Measurements from ENCODE around the gene PCBP2. TPM values are rescaled to one million over a fixed set of nuclear protein-coding genes. Genes with fewer than 3 reads are reported as not detected.
"Not testable (repeated sequence)": the region's sequence is repeated elsewhere in the genome, so short reads cannot be mapped to it uniquely, and the experiment has no call there.

Gene PCBP2
- total and polyA plus RNA-seq, 2 experiments from 2014 or later: 132 to 389 TPM

DNA sequence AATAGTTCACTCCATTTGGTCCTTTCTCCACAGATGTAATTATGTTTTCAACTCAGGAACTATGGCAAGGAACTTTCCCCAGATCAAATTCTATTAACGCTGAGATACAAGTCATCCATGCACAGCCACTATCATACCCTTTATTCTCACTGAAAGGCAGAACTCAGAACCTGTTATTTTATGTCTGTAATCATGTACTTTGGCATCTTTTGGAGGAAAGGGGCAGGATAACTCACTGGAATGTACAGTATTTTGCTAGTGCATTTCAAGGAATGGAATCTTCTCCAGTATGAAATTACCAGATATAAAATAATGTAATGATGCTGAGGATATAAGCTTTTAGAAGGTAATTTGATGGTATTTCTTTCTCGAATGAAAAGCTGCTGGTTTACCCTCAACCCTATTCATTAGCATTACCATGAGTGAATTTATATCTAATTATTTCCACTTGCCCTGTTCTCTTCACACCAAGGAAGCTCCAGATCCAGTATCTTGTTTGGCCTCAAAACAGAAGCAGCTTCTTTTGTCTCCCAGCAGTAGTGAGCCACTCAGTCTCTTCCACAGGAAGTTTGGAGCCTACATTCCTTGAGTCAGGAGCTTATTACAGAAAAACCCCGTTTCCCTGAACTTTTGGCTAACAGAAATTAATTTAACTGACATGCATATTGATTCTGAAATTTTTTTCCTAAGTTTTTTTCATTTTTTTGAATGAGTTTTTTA is 38.3 kb upstream of the PCBP2 start:
- Histone ChIP-seq H3K9me2 (replicated peaks; ENCODE audit: insufficient read depth) (no peaks in the 10 kb centered on the region), H3K36me3 (replicated peaks; ENCODE audit: insufficient read depth, low read depth) (no peaks in the 10 kb centered on the region), H3K4me3 (no peak overlapping the region), H2AFZ (no peak overlapping the region), H3K27me3 (no peaks in the 10 kb centered on the region), H3K79me2 (no peaks in the 10 kb centered on the region), H3K4me1 (ENCODE audit: insufficient read depth) (peaks cover 16% of the 10 kb centered on the region), H3K27ac (no peak overlapping the region), H3K9me3 (ENCODE audit: low read depth) (no peaks in the 10 kb centered on the region), H3K4me2 (no peak overlapping the region), H4K20me1 (ENCODE audit: insufficient read depth, poor library complexity, severe bottlenecking) (no peaks in the 10 kb centered on the region)
- WGBS (ENCODE audit: low lambda C conversion rate, missing lambda C conversion rate): 80% methylated on average over 3 of the region's 3 CpGs
- no peak for DNase-seq (ENCODE audit: low spot score)
- TF ChIP-seq, protein P1, sequence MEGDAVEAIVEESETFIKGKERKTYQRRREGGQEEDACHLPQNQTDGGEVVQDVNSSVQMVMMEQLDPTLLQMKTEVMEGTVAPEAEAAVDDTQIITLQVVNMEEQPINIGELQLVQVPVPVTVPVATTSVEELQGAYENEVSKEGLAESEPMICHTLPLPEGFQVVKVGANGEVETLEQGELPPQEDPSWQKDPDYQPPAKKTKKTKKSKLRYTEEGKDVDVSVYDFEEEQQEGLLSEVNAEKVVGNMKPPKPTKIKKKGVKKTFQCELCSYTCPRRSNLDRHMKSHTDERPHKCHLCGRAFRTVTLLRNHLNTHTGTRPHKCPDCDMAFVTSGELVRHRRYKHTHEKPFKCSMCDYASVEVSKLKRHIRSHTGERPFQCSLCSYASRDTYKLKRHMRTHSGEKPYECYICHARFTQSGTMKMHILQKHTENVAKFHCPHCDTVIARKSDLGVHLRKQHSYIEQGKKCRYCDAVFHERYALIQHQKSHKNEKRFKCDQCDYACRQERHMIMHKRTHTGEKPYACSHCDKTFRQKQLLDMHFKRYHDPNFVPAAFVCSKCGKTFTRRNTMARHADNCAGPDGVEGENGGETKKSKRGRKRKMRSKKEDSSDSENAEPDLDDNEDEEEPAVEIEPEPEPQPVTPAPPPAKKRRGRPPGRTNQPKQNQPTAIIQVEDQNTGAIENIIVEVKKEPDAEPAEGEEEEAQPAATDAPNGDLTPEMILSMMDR (IDR thresholded peaks at IDR 0.05; ENCODE audit: poor library complexity): no peak
- TF ChIP-seq EZH2phosphoT487 (IDR thresholded peaks at IDR 0.05; ENCODE audit: low read depth, severe bottlenecking, unreplicated experiment) (no peak), EZH2 (IDR thresholded peaks at IDR 0.05; ENCODE audit: borderline replicate concordance) (no peak)

DNA sequence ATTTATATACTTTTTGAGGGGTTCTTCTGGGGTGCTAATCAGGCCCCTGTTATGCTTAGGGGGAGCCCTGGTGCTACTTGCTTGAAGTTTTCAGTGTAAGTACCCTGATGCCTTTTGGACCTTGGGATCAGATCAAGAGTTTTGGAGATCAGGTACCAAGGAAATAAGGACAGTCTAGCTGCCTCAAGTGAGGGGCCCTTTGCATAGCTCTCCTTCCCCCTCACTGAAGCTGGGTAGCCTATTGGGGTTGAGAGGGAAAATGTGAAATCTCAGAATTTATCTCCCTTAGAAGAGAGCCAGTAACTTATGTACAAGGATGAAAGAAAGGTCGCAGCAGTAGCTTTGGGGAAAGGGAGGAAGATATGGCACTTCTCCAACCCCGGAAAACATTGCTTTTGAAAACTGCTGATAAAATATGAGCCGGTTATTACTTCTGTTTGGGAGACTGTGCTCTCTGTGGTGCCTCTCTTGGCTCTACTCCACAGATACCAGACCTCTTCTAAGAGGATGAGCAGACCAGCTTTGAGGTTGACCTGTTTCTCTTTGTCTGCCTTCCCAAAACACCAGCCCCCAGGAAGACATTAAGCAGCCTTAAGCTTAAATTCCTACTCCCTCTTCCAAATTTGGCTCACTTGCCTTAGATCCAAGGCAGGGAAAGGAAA is 37.0 kb upstream of the PCBP2 start:
- H3K4me1 ChIP-seq (ENCODE audit: insufficient read depth): peaks cover 16% of the 10 kb centered on the region
- no peaks in the 10 kb centered on the region for H3K9me3 ChIP-seq (ENCODE audit: low read depth)
- H3K36me3 ChIP-seq (replicated peaks; ENCODE audit: insufficient read depth, low read depth): no peaks in the 10 kb centered on the region
- no peak for DNase-seq (ENCODE audit: low spot score)
- no peaks in the 10 kb centered on the region for H3K9me2 ChIP-seq (replicated peaks; ENCODE audit: insufficient read depth)
- no peaks in the 10 kb centered on the region for H3K27me3 ChIP-seq
- no peaks in the 10 kb centered on the region for H4K20me1 ChIP-seq (ENCODE audit: insufficient read depth, poor library complexity, severe bottlenecking)
- H3K79me2 ChIP-seq: no peaks in the 10 kb centered on the region
- WGBS (ENCODE audit: low lambda C conversion rate, missing lambda C conversion rate): 59% methylated on average over 3 of the region's 3 CpGs
- H2AFZ ChIP-seq: no peak overlapping the region
- H3K4me2 ChIP-seq: peak overlapping the region; percentile 29
- no peak for TF ChIP-seq EZH2phosphoT487 (IDR thresholded peaks at IDR 0.05; ENCODE audit: low read depth, severe bottlenecking, unreplicated experiment)
- no peak for TF ChIP-seq EZH2 (IDR thresholded peaks at IDR 0.05; ENCODE audit: borderline replicate concordance)
- TF ChIP-seq, protein P1 (IDR thresholded peaks at IDR 0.05; ENCODE audit: poor library complexity): no peak
- H3K4me3 ChIP-seq: no peak overlapping the region
- H3K27ac ChIP-seq: peak overlapping the region; percentile 68

DNA sequence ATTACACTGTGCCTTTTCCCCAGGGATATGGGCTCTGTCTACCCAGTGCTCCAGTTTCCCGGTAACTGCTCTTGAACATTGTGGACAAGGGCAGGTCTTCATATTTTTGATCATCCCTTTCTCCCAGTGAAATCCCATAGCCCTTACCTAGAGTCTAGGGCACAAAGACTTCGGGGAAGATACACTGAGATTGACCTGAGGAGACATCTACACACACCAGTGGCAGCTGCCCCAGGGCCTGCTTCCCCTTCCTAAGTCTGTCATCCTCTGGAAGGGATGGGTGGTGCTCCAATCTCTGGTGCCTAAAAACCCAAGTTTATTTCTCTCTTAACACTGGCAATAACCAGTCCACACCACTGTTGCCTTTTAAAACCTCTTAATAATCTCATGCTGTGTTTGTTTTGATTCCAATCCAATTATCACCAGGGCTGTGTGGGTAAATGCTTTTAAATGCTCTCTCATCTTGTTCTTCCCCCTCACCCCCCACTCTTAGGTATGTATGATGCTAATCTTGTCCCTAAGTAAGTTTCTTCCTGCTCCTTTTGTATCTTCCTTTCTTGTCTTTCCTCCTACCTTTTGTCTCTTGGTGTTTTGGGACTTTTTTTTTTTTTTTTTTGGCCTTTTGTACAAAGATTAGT is 36.0 kb upstream of the PCBP2 start:
- not testable (repeated sequence) for DNase-seq (ENCODE audit: low spot score); H3K4me3 ChIP-seq; H3K4me2 ChIP-seq; H3K27me3 ChIP-seq; H3K79me2 ChIP-seq; H3K9me2 ChIP-seq (replicated peaks; ENCODE audit: insufficient read depth); H4K20me1 ChIP-seq (ENCODE audit: insufficient read depth, poor library complexity, severe bottlenecking); H3K9me3 ChIP-seq (ENCODE audit: low read depth); H2AFZ ChIP-seq; H3K36me3 ChIP-seq (replicated peaks; ENCODE audit: insufficient read depth, low read depth)
- H3K4me1 ChIP-seq (ENCODE audit: insufficient read depth): peaks cover 25% of the 10 kb centered on the region
- 77% methylated on average over 2 of the region's 2 CpGs for WGBS (ENCODE audit: low lambda C conversion rate, missing lambda C conversion rate)
- H3K27ac ChIP-seq: peak overlapping the region; percentile 68

DNA sequence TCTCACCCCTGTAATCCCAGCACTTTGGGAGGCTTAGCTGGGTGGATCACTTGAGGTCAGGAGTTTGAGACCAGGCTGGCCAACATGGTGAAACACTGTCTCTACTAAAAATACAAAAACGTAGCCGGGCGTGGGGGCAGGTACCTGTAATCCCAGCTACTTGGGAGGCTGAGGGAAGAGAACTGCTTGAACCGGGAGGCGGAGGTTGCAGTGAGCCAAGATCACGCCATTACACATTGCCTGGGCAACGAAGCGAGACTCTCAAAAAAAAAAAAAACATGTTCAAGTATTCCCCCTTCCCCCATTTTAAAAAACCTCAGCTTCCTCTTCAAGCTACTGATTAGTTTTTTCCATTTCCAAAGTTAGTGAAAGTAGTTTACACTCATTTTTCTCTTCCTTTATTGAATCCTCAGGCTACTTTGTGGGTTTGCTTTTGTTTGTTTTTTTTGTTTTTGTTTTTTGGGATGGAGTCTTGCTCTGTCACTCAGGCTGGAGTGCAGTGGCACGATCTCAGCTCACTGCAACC is 34.5 kb upstream of the PCBP2 start:
- not testable (repeated sequence) for H4K20me1 ChIP-seq (ENCODE audit: insufficient read depth, poor library complexity, severe bottlenecking); H3K9me2 ChIP-seq (replicated peaks; ENCODE audit: insufficient read depth); H3K4me2 ChIP-seq; H3K27ac ChIP-seq; H3K36me3 ChIP-seq (replicated peaks; ENCODE audit: insufficient read depth, low read depth); H3K79me2 ChIP-seq; H2AFZ ChIP-seq; H3K27me3 ChIP-seq; DNase-seq (ENCODE audit: low spot score); H3K4me3 ChIP-seq; H3K9me3 ChIP-seq (ENCODE audit: low read depth)
- 94% methylated on average over 9 of the region's 9 CpGs for WGBS (ENCODE audit: low lambda C conversion rate, missing lambda C conversion rate)
- H3K4me1 ChIP-seq (ENCODE audit: insufficient read depth): peaks cover 30% of the 10 kb centered on the region

Data from hepatocyte (in vitro differentiated cells).